NCI-H510A treated with DMSO at 0.1 percent for 48 hours (cell line): ENCODE measurements around the gene ASTN2.

Experiments used
- DNase-seq: peaks from one replicate; lab custom pipeline; 2025; lab: John Stamatoyannopoulos, UW

ASTN2 gene

GRCh38 chr9:117164512-117164911, 250.3 kb downstream of the ASTN2 start:
- no peak for DNase-seq

- DNase-seq: peak; percentile 42
Measured at GRCh38 chr9:117160254-117160653, 254.6 kb downstream of the ASTN2 start.

- no peak for DNase-seq
Measured at GRCh38 chr9:117156771-117157535, 257.9 kb downstream of the ASTN2 start.

GRCh38 chr9:117156144-117156688, 258.6 kb downstream of the ASTN2 start:
- no peak for DNase-seq

- no peak for DNase-seq
Measured at GRCh38 chr9:117153021-117153420, 261.8 kb downstream of the ASTN2 start.

GRCh38 chr9:117151716-117152115, 263.1 kb downstream of the ASTN2 start:
- DNase-seq: no peak

GRCh38 chr9:117149996-117150395, 264.9 kb downstream of the ASTN2 start:
- DNase-seq: no peak

GRCh38 chr9:117145811-117146490, 268.9 kb downstream of the ASTN2 start:
- DNase-seq: no peak

- DNase-seq: no peak
Measured at GRCh38 chr9:117145081-117145480, 269.8 kb downstream of the ASTN2 start.

GRCh38 chr9:117138231-117138630, 276.6 kb downstream of the ASTN2 start:
- no peak for DNase-seq

- no peak for DNase-seq
Measured at GRCh38 chr9:117136461-117136860, 278.4 kb downstream of the ASTN2 start.

- no peak for DNase-seq
Measured at GRCh38 chr9:117135501-117136098, 279.3 kb downstream of the ASTN2 start.

GRCh38 chr9:117134826-117135500, 279.9 kb downstream of the ASTN2 start:
- DNase-seq: no peak

GRCh38 chr9:117126871-117127270, 288.0 kb downstream of the ASTN2 start:
- no peak for DNase-seq

- DNase-seq: no peak
Measured at GRCh38 chr9:117125531-117125930, 289.3 kb downstream of the ASTN2 start.

- no peak for DNase-seq
Measured at GRCh38 chr9:117123729-117124128, 291.1 kb downstream of the ASTN2 start.

GRCh38 chr9:117122953-117123352, 291.9 kb downstream of the ASTN2 start:
- DNase-seq: no peak

GRCh38 chr9:117122102-117122501, 292.8 kb downstream of the ASTN2 start:
- no peak for DNase-seq

GRCh38 chr9:117121316-117121715, 293.5 kb downstream of the ASTN2 start:
- DNase-seq: no peak

- no peak for DNase-seq
Measured at GRCh38 chr9:117120061-117120460, 294.8 kb downstream of the ASTN2 start.

GRCh38 chr9:117116084-117116483, 298.8 kb downstream of the ASTN2 start:
- DNase-seq: no peak

- DNase-seq: no peak
Measured at GRCh38 chr9:117114768-117115167, 300.1 kb downstream of the ASTN2 start.
